Stimulated activated memory B cell treated with anti-CD40 and anti-IgM and Interleukin-4, amounts not matched to agents 10 μg/mL and 1 μg/mL and 100 μg/mL, for 72 hours (primary cell): ENCODE data around the gene TLR8.
"Not testable (repeated sequence)": the region's sequence is repeated elsewhere in the genome, so short reads cannot be mapped to it uniquely, and the experiment has no call there.

Source experiments
- ATAC-seq: fragments of 150-1000 bp; cut with Tn5 transposase; 2 replicates; pipeline ENCODE4 v1.10.0; 2021
- H3K27ac Mint-ChIP-seq: one replicate; pipeline ENCODE4 v1.8.0; 2022; ENCODE audit warnings: mild to moderate bottlenecking, mixed read lengths
- H3K27me3 Mint-ChIP-seq: one replicate; pipeline ENCODE4 v1.8.0; 2022; ENCODE audit warnings: mixed read lengths
- H3K36me3 Mint-ChIP-seq: one replicate; pipeline ENCODE4 v1.8.0; 2022; ENCODE audit warnings: mixed read lengths
- H3K4me1 Mint-ChIP-seq: one replicate; pipeline ENCODE4 v1.8.0; 2022; ENCODE audit warnings: mixed read lengths
- H3K4me3 Mint-ChIP-seq: one replicate; pipeline ENCODE4 v1.8.0; 2022; ENCODE audit warnings: mild to moderate bottlenecking, moderate library complexity, mixed read lengths
- H3K9me3 Mint-ChIP-seq: one replicate; pipeline ENCODE4 v1.8.0; 2022; ENCODE audit warnings: mixed read lengths

TLR8 gene

DNA sequence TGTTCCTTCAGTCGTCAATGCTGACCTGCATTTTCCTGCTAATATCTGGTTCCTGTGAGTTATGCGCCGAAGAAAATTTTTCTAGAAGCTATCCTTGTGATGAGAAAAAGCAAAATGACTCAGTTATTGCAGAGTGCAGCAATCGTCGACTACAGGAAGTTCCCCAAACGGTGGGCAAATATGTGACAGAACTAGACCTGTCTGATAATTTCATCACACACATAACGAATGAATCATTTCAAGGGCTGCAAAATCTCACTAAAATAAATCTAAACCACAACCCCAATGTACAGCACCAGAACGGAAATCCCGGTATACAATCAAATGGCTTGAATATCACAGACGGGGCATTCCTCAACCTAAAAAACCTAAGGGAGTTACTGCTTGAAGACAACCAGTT is 12.6 kb downstream of the TLR8 start:
- Mint-ChIP-seq H3K27ac (no peak overlapping the region), H3K4me1 (no peaks in the 10 kb centered on the region), H3K36me3 (no peaks in the 10 kb centered on the region), H3K9me3 (no peaks in the 10 kb centered on the region), H3K4me3 (no peak overlapping the region), H3K27me3 (no peaks in the 10 kb centered on the region)
- ATAC-seq: no peak

DNA sequence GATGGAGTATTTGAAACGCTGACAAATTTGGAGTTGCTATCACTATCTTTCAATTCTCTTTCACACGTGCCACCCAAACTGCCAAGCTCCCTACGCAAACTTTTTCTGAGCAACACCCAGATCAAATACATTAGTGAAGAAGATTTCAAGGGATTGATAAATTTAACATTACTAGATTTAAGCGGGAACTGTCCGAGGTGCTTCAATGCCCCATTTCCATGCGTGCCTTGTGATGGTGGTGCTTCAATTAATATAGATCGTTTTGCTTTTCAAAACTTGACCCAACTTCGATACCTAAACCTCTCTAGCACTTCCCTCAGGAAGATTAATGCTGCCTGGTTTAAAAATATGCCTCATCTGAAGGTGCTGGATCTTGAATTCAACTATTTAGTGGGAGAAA is 13.2 kb downstream of the TLR8 start:
- Mint-ChIP-seq H3K4me3 (no peak overlapping the region), H3K9me3 (no peaks in the 10 kb centered on the region), H3K27me3 (no peaks in the 10 kb centered on the region), H3K36me3 (no peaks in the 10 kb centered on the region), H3K27ac (no peak overlapping the region), H3K4me1 (no peaks in the 10 kb centered on the region)
- ATAC-seq: no peak

DNA sequence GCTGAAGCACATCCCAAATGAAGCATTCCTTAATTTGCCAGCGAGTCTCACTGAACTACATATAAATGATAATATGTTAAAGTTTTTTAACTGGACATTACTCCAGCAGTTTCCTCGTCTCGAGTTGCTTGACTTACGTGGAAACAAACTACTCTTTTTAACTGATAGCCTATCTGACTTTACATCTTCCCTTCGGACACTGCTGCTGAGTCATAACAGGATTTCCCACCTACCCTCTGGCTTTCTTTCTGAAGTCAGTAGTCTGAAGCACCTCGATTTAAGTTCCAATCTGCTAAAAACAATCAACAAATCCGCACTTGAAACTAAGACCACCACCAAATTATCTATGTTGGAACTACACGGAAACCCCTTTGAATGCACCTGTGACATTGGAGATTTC is 14.6 kb downstream of the TLR8 start:
- H3K36me3 Mint-ChIP-seq: no peaks in the 10 kb centered on the region
- H3K27me3 Mint-ChIP-seq: no peaks in the 10 kb centered on the region
- H3K9me3 Mint-ChIP-seq: no peaks in the 10 kb centered on the region
- no peak overlapping the region for H3K27ac Mint-ChIP-seq
- no peaks in the 10 kb centered on the region for H3K4me1 Mint-ChIP-seq
- H3K4me3 Mint-ChIP-seq: no peak overlapping the region
- no peak for ATAC-seq

DNA sequence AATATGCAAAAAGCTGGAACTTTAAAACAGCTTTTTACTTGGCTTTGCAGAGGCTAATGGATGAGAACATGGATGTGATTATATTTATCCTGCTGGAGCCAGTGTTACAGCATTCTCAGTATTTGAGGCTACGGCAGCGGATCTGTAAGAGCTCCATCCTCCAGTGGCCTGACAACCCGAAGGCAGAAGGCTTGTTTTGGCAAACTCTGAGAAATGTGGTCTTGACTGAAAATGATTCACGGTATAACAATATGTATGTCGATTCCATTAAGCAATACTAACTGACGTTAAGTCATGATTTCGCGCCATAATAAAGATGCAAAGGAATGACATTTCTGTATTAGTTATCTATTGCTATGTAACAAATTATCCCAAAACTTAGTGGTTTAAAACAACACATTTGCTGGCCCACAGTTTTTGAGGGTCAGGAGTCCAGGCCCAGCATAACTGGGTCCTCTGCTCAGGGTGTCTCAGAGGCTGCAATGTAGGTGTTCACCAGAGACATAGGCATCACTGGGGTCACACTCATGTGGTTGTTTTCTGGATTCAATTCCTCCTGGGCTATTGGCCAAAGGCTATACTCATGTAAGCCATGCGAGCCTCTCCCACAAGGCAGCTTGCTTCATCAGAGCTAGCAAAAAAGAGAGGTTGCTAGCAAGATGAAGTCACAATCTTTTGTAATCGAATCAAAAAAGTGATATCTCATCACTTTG is 15.6 kb downstream of the TLR8 start:
- ATAC-seq: no peak
- Mint-ChIP-seq H3K36me3 (no peaks in the 10 kb centered on the region), H3K4me1 (no peaks in the 10 kb centered on the region), H3K27me3 (no peaks in the 10 kb centered on the region), H3K4me3 (no peak overlapping the region), H3K27ac (no peak overlapping the region), H3K9me3 (no peaks in the 10 kb centered on the region)

DNA sequence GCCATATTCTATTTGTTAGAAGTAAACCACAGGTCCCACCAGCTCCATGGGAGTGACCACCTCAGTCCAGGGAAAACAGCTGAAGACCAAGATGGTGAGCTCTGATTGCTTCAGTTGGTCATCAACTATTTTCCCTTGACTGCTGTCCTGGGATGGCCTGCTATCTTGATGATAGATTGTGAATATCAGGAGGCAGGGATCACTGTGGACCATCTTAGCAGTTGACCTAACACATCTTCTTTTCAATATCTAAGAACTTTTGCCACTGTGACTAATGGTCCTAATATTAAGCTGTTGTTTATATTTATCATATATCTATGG is 16.1 kb downstream of the TLR8 start:
- H3K27ac Mint-ChIP-seq: no peak overlapping the region
- no peaks in the 10 kb centered on the region for H3K4me1 Mint-ChIP-seq
- ATAC-seq: no peak
- no peaks in the 10 kb centered on the region for H3K9me3 Mint-ChIP-seq
- H3K27me3 Mint-ChIP-seq: no peaks in the 10 kb centered on the region
- no peak overlapping the region for H3K4me3 Mint-ChIP-seq
- H3K36me3 Mint-ChIP-seq: no peaks in the 10 kb centered on the region

DNA sequence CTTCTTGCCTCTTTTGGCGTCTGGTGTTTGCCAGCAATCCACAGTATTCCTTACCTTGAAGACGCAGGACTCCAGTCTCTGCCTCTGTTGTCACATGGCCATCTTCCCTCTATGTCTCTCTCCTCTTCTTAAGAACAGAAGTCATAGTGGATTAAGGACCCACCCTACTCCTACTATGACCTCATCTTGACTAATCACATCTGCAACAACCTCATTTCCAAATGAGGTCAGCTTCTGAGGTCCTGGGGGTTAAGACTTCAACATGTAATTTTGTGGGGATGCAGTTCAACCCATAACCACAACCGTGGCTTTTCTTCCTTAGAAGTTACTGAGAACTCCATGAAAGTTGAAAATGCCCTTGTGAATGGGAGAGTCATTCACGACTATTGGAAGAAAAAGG is 23.3 kb downstream of the TLR8 start:
- no peak overlapping the region for H3K27ac Mint-ChIP-seq
- no peaks in the 10 kb centered on the region for H3K9me3 Mint-ChIP-seq
- no peaks in the 10 kb centered on the region for H3K4me1 Mint-ChIP-seq
- no peaks in the 10 kb centered on the region for H3K27me3 Mint-ChIP-seq
- no peaks in the 10 kb centered on the region for H3K36me3 Mint-ChIP-seq
- no peak overlapping the region for H3K4me3 Mint-ChIP-seq
- no peak for ATAC-seq

DNA sequence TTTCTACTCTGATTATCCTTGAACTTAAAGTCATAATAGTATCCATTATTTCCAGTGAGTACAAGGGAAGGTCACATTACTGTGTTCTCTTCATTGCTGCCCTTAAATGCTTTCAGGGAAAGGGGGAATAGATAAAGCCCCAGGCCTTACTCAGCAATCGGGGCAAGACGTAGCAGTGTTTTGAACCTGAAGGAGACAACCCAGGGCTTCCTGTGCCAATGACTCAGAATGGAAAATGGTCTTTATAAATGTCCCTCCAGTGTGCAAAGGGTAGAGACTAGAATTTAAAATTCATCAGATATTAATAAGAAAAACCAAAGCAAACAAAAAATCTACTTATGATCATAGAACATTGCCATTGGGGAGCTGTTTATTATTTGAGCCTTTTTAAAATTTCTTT is 23.7 kb downstream of the TLR8 start:
- H3K27ac Mint-ChIP-seq: no peak overlapping the region
- no peaks in the 10 kb centered on the region for H3K9me3 Mint-ChIP-seq
- H3K27me3 Mint-ChIP-seq: no peaks in the 10 kb centered on the region
- H3K4me3 Mint-ChIP-seq: no peak overlapping the region
- H3K36me3 Mint-ChIP-seq: no peaks in the 10 kb centered on the region
- no peaks in the 10 kb centered on the region for H3K4me1 Mint-ChIP-seq
- ATAC-seq: no peak

DNA sequence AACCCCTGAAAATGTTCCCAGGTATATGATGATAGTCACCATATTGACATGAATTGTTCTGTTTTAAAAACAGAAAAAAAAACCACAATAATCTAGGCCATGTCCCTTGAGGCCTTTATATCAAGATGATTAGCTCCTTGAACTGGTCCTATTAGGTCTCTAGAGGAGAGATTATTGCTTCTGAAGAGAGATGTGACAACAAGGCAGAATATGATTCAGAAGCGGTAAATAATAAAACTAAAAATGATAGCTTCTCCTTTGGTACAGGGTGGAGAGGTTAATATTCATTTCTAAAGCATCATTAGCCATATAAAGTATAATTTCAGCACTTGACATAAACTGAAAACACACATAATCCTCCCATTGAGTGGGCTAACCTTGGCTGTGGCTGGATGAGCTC is 25.8 kb downstream of the TLR8 start:
- no peaks in the 10 kb centered on the region for H3K27me3 Mint-ChIP-seq

DNA sequence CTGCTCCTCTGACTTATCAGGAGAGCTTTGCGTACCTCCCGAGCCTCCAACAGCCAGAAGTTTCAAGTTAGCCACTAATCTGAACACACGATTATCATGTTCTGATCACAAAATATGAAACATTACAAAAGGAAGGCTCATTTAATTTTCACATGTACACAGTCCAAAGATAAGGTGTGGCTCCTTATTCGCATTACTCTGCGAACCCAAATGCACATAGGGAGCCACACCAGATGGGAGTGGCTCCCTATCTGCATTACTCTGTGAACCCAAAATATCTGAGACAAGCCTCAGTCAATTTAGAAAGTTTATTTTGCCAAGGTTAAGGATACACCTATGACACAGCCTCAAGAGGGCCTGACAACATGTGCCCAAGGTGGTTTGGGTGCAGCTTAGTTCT is 28.4 kb downstream of the TLR8 start:
- Mint-ChIP-seq H3K27me3 (no peaks in the 10 kb centered on the region), H3K4me3 (no peak overlapping the region), H3K27ac (no peak overlapping the region), H3K36me3 (no peaks in the 10 kb centered on the region), H3K4me1 (no peaks in the 10 kb centered on the region), H3K9me3 (no peaks in the 10 kb centered on the region)
- no peak for ATAC-seq

More for the DNA sequence above, 25.8 kb downstream of the TLR8 start:
- Mint-ChIP-seq H3K4me3 (no peak overlapping the region), H3K27ac (no peak overlapping the region), H3K9me3 (no peaks in the 10 kb centered on the region), H3K4me1 (no peaks in the 10 kb centered on the region), H3K36me3 (no peaks in the 10 kb centered on the region)
- ATAC-seq: no peak

DNA sequence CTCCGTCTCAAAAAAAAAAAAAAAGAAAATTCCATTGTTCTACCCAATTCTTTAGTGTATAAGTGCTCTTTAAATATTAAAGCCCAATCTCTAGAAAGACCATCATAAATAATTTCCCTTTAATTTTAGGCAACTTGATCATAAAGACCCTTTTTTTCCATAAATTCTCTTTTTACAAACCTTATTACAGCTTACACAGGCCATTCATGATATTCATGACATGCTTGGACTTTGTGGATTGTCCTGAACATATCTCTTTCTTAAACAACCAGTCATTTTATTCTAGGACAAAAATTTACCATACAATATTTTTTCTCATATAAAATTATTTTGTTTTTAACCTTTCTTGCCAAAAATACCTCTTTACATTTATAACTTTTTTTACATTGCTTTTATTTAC is 30.5 kb downstream of the TLR8 start:
- ATAC-seq: no peak
- Mint-ChIP-seq H3K4me1 (no peaks in the 10 kb centered on the region), H3K4me3 (no peak overlapping the region), H3K27me3 (no peaks in the 10 kb centered on the region), H3K9me3 (no peaks in the 10 kb centered on the region), H3K27ac (no peak overlapping the region), H3K36me3 (no peaks in the 10 kb centered on the region)

DNA sequence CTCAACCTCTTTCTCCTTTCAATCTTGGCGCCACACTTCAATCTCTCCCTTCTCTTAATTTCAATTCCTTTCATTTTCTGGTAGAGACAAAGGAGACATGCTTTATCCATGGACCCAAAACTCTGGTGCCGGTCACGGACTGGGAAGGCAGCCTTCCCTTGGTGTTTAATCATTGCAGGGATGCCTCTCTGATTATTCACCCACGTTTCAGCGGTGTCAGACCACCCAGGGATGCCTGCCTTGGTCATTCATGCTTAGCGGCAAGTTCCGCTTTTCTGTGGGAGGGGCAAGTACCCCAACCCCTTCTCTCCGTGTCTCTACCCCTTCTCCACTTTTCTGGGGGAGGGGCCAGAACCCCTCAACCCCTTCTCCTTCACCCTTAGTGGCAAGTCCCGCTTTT is 34.1 kb downstream of the TLR8 start:
- not testable (repeated sequence) for H3K4me3 Mint-ChIP-seq, H3K27ac Mint-ChIP-seq, H3K4me1 Mint-ChIP-seq, H3K27me3 Mint-ChIP-seq, ATAC-seq, H3K9me3 Mint-ChIP-seq, H3K36me3 Mint-ChIP-seq

DNA sequence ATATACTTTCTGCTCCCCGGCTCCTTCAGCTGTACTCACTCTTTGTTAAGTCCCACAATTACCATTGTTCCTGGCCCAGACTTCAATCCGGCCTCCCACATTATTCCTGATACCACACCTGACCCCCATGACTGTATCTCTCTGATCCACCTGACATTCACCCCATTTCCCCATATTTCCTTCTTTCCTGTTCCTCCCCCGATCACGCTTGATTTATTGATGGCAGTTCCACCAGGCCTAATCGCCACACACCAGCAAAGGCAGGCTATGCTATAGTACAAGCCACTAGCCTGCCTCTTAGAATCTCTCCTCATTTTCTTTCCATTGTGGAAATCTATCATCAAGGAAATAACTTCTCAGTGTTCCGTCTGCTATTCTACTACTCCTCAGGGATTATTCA is 37.2 kb downstream of the TLR8 start:
- not testable (repeated sequence) for H3K4me3 Mint-ChIP-seq, H3K36me3 Mint-ChIP-seq, ATAC-seq, H3K9me3 Mint-ChIP-seq, H3K27ac Mint-ChIP-seq, H3K27me3 Mint-ChIP-seq
- peaks cover 19% of the 10 kb centered on the region for H3K4me1 Mint-ChIP-seq

DNA sequence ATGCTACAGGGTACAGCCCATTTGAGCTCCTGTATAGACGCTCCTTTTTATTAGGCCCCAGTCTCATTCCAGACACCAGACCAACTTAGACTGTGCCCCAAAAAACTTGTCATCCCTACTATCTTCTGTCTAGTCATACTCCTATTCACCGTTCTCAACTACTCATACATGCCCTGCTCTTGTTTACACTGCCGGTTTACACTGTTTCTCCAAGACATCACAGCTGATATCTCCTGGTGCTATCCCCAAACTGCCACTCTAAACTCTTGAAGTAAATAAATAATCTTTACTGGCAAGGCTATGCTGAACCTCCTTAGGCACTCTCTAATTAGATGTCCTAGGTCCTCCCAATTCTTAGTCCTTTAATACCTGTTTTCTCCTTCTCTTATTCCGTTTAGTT is 38.0 kb downstream of the TLR8 start:
- H3K27ac Mint-ChIP-seq, H3K27me3 Mint-ChIP-seq, H3K36me3 Mint-ChIP-seq, H3K9me3 Mint-ChIP-seq, ATAC-seq, H3K4me3 Mint-ChIP-seq: not testable (repeated sequence)
- H3K4me1 Mint-ChIP-seq: peaks cover 27% of the 10 kb centered on the region

DNA sequence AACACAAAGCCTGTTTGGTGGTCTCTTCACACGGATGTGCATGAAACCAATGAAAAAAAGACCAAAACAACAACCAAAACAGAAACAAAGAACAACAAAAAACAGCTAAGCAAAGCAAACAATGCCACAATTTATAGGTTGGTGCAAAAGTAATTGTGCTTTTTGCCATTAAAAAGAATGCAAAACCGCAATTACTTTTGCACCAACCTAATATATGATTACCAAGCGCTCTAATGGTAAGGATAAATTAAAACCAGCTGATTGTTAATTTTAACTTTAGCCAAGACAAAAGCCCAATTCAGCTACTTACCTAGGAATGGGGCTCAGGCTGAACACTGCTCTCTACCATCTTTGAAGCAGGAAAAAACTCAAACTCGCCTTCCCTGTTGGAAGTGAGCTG is 39.1 kb downstream of the TLR8 start:
- Mint-ChIP-seq H3K4me3 (no peak overlapping the region), H3K4me1 (peaks cover 38% of the 10 kb centered on the region), H3K36me3 (no peaks in the 10 kb centered on the region), H3K27me3 (no peaks in the 10 kb centered on the region), H3K27ac (no peak overlapping the region), H3K9me3 (no peaks in the 10 kb centered on the region)
- ATAC-seq: no peak

DNA sequence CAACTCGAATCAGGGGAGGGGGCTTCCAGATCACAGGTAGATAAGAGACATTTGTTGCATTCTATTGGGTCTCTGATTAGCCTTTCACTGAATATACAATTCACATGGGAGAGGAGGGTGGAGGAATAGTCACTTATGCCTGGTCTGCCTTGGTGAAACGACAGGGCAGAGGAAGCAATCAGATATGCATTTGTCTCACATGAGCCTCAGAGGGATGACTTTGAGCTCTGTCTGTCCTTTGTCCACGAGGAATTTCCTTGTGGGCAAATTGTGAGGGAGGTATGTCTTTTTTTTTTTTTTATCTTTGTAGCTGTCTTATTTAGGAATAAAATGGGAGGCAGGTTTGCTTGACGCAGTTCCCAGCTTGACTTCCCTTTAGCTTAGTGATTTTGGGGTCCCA is 40.0 kb downstream of the TLR8 start:
- Mint-ChIP-seq H3K36me3 (no peaks in the 10 kb centered on the region), H3K27me3 (no peaks in the 10 kb centered on the region), H3K27ac (peak overlapping the region; percentile 97), H3K9me3 (no peaks in the 10 kb centered on the region), H3K4me3 (no peak overlapping the region), H3K4me1 (peaks cover 47% of the 10 kb centered on the region)
- ATAC-seq: no peak

DNA sequence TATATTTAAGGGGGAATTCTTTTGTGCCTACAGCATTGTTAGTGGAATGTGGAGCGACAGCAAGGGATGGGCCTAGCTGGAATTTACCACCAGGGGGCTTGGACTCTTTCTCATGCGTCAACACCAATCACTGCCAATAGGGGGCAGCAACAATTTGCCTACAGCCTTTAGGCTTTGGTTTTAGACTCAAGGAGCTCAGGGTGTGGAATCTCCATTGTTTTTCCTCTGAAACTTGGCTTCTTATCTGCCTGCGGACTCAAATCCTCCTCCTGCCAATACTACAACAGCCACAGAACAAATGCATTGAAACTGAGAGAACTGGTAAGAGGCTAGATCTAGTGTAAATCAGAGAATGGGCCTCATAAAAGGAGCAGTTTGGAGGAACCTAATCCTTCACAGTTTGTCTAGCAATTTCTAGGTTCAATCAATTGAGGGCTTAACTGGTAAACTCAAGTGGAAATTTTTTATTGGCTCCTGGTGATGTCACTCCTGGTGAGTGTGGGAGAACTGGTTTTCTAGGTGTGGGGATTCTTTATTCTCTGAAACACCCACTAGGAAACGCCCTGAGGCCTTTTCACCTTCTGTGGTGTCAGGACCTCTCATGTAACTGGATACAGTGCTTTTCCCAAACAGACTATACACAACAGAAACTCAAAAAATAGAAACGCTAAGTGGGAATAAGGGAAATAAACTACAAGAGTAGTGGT is 40.6 kb downstream of the TLR8 start:
- Mint-ChIP-seq H3K36me3 (no peaks in the 10 kb centered on the region), H3K4me1 (peaks cover 52% of the 10 kb centered on the region), H3K9me3 (no peaks in the 10 kb centered on the region), H3K4me3 (peak overlapping the region; percentile 31), H3K27ac (peak overlapping the region; percentile 97), H3K27me3 (no peaks in the 10 kb centered on the region)
- ATAC-seq: peak; percentile 46
